NCI-H1092 treated with DMSO at 0.1 percent for 48 hours (cell line): ENCODE results near the gene PLCH1.

ENCODE experiments used
- DNase-seq: peaks from one replicate; lab custom pipeline; 2025; lab: John Stamatoyannopoulos, UW

The PLCH1 gene

GRCh38 chr3:155335724-155336354, 409.0 kb downstream of the PLCH1 start:
- no peak for DNase-seq

GRCh38 chr3:155334914-155335723, 409.8 kb downstream of the PLCH1 start:
- no peak for DNase-seq

- no peak for DNase-seq
These were observed 410.5 kb downstream of the PLCH1 start for GRCh38 chr3:155334215-155334913.

GRCh38 chr3:155332716-155333115, 412.2 kb downstream of the PLCH1 start:
- no peak for DNase-seq

- no peak for DNase-seq
These were observed 413.8 kb downstream of the PLCH1 start for GRCh38 chr3:155331078-155331477.

GRCh38 chr3:155330370-155330769, 414.5 kb downstream of the PLCH1 start:
- no peak for DNase-seq

GRCh38 chr3:155329513-155330048, 415.3 kb downstream of the PLCH1 start:
- DNase-seq: no peak

GRCh38 chr3:155327871-155328270, 417.0 kb downstream of the PLCH1 start:
- DNase-seq: no peak

- no peak for DNase-seq
These were observed 417.4 kb downstream of the PLCH1 start for GRCh38 chr3:155327430-155327829.

GRCh38 chr3:155326901-155327300, 418.0 kb downstream of the PLCH1 start:
- DNase-seq: no peak

GRCh38 chr3:155326244-155326643, 418.6 kb downstream of the PLCH1 start:
- DNase-seq: no peak
